Fibroblast of villous mesenchyme (primary cell): Measurements from ENCODE around the gene TMEM213. TPM values are rescaled to one million over a fixed set of nuclear protein-coding genes. Genes with fewer than 3 reads are reported as not detected.

ENCODE experiments used
- DNase-seq: peaks from one replicate; pipeline ENCODE4 v3.0.0-alpha.2; 2010; ENCODE audit warnings: low read depth
- H3K4me3 ChIP-seq: 2 replicates; pipeline ENCODE4 v1.5.1; 2011; ENCODE audit warnings: low read depth, mild to moderate bottlenecking, low read length
- total RNA-seq: library from RNA; depleted of rRNA; stranded (reverse); fragments of >200 nt; gene quantifications from 2 replicates; pipeline ENCODE4 v1.2.3, GENCODE V29; 2012
- TF ChIP-seq, protein P1 (sequence below): IDR thresholded peaks from 2 replicates; pipeline ENCODE4 v1.5.1; 2012; ENCODE audit warnings: low read depth, mild to moderate bottlenecking, low read length; ENCODE audit not compliant: insufficient read depth

Gene TMEM213
- total RNA-seq, 1 donor: not detected

GRCh38 chr7:138845711-138846110 is 47.9 kb downstream of the TMEM213 start:
- no peak for DNase-seq
- TF ChIP-seq, protein P1, sequence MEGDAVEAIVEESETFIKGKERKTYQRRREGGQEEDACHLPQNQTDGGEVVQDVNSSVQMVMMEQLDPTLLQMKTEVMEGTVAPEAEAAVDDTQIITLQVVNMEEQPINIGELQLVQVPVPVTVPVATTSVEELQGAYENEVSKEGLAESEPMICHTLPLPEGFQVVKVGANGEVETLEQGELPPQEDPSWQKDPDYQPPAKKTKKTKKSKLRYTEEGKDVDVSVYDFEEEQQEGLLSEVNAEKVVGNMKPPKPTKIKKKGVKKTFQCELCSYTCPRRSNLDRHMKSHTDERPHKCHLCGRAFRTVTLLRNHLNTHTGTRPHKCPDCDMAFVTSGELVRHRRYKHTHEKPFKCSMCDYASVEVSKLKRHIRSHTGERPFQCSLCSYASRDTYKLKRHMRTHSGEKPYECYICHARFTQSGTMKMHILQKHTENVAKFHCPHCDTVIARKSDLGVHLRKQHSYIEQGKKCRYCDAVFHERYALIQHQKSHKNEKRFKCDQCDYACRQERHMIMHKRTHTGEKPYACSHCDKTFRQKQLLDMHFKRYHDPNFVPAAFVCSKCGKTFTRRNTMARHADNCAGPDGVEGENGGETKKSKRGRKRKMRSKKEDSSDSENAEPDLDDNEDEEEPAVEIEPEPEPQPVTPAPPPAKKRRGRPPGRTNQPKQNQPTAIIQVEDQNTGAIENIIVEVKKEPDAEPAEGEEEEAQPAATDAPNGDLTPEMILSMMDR: no peak
- H3K4me3 ChIP-seq: no peak overlapping the region

- no peak overlapping the region for H3K4me3 ChIP-seq
- DNase-seq: no peak
- TF ChIP-seq, protein P1: no peak
Observed at GRCh38 chr7:138848056-138848980, 50.5 kb downstream of the TMEM213 start.

DNA sequence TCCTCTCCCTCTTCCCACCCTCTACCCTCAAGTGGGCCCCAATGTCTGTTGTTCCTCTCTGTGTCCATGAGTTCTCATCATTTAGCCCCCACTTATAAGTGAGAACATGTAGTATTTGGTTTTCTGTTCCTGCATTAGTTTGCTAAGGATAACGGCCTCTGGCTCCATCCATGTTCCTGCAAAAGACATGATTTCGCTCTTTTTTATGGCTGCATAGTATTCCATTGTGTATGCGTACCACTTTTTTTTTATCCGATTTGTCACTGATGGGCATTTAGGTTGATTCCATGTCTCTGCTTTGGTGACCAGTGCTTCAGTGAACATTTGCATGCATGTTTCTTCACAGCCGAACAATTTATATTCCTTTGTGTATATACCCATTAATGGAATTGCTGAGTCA is 51.9 kb downstream of the TMEM213 start:
- TF ChIP-seq, protein P1: no peak
- no peak overlapping the region for H3K4me3 ChIP-seq
- no peak for DNase-seq

- no peak overlapping the region for H3K4me3 ChIP-seq
- TF ChIP-seq, protein P1: no peak
- no peak for DNase-seq
Observed at GRCh38 chr7:138852469-138852868, 54.7 kb downstream of the TMEM213 start.

DNA sequence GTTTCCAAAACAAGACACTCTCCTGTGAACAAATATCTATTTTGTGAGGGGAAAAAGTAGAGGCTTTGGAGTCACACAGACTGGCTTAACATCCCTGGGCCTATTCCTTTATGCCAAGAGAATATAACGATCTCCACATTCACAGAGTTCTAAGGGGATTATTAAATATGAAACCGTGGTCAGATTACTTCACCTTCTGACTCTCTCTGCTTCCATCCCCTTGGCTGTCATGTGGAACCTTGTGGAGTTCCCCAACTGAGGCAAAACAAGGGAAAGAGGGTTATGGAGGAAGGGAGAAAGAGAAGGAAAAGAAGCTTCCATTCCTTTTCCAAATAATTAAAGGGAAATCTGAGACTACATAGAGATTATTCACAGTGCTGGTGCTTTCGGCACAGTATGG is 55.7 kb downstream of the TMEM213 start:
- no peak overlapping the region for H3K4me3 ChIP-seq
- TF ChIP-seq, protein P1: no peak
- DNase-seq: no peak

GRCh38 chr7:138854115-138854645 is 56.4 kb downstream of the TMEM213 start:
- no peak overlapping the region for H3K4me3 ChIP-seq
- TF ChIP-seq, protein P1: no peak
- DNase-seq: no peak

GRCh38 chr7:138857728-138858127 is 59.9 kb downstream of the TMEM213 start:
- TF ChIP-seq, protein P1: no peak
- no peak for DNase-seq
- H3K4me3 ChIP-seq: no peak overlapping the region
